AG08395 (cell line): ENCODE results near the gene GPR27.

Experiments
- DNase-seq: peaks from one replicate; pipeline ENCODE4 v3.0.0; 2012; ENCODE audit warnings: mixed read lengths, low spot score

The GPR27 gene, protein sequence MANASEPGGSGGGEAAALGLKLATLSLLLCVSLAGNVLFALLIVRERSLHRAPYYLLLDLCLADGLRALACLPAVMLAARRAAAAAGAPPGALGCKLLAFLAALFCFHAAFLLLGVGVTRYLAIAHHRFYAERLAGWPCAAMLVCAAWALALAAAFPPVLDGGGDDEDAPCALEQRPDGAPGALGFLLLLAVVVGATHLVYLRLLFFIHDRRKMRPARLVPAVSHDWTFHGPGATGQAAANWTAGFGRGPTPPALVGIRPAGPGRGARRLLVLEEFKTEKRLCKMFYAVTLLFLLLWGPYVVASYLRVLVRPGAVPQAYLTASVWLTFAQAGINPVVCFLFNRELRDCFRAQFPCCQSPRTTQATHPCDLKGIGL

GRCh38 chr3:71753701-71754609 is at the start of gene GPR27:
Gene GPR27, plus strand, starts transcription at chr3:71753855. Its CDS starts 195 bp downstream, at chr3:71754050.
- DNase-seq = peak; percentile 40

- DNase-seq = no peak
Observed at GRCh38 chr3:71704915-71705314, 48.7 kb upstream of the GPR27 start.

- no peak for DNase-seq
Observed at GRCh38 chr3:71705681-71706080, 48.0 kb upstream of the GPR27 start.

DNA sequence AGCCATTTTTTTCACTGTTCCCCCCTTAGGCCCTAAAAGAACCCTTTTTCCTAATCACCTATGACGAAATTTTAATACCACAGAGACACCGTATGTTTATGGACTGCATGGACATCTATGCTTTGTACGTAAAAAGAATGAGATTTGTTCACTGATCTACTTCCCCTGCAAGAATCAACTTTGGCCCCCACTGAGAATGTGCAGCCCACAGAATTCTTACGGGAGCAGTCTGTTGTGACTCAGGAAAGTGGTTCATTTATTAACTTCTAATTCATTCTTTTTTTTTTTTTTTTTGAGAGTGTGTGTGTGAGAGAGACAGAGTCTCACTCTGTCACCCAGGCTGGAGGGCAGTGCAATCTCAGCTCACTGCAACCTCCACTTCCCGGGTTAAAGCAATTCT is 46.1 kb upstream of the GPR27 start:
- no peak for DNase-seq

- no peak for DNase-seq
Observed at GRCh38 chr3:71708476-71709105, 45.1 kb upstream of the GPR27 start.

DNA sequence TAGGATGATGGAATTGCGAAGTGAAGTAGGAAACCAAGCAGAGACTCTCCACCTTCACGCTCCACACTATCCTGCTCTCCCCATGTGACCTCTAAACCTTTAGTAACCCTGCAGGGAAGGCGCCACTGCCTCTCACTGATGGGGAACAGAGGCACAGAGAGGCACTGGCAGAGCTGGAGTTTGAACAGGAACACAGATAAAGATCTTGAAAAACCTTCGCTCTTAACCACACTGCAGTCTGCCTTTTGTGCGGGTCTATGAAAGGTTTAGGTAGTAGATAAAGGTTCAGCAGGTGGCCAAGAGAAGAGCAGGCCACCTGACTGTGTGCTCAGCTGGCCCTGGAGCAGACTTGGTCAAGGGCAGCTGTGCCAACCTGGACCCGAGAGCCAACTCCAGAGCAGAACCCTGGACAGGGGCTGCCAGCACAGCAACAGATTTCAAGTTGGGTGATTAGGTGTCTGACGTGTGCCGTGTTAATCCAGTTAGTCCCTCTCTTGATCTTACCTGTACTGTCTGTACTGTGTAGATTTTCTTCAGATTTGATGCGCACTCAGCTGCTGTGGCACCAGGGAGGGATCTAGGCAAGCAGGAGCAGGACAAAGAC is 43.6 kb upstream of the GPR27 start:
- no peak for DNase-seq

DNA sequence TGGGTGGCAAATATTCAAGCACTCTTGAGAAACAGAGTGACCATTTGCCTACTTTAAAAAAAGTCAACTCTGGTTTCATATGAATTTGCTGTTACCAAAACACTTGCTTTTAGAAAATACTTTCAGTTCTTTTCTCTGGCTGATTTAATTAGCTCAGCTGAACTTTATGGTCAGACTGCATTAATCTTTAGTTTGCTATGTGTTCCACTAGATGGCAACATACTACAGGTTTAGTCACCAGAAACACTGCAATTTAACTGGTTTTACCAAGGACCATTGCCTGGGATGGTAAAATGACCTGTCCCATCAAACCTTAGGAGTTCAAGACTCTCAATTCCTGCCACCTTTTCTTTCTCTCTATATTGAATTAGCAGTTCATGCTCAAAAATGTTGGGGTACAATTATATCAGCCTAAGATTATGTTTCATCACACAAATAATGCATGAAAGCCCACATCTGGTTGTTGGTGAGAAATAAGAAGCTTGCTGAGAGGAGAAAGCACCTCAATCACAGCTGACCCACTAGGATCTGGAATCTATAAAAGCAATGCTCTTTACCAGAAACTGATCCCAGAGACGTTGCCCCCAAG is 42.7 kb upstream of the GPR27 start:
- DNase-seq = peak; percentile 85

GRCh38 chr3:71713041-71713440 is 40.6 kb upstream of the GPR27 start:
- DNase-seq = no peak

DNA sequence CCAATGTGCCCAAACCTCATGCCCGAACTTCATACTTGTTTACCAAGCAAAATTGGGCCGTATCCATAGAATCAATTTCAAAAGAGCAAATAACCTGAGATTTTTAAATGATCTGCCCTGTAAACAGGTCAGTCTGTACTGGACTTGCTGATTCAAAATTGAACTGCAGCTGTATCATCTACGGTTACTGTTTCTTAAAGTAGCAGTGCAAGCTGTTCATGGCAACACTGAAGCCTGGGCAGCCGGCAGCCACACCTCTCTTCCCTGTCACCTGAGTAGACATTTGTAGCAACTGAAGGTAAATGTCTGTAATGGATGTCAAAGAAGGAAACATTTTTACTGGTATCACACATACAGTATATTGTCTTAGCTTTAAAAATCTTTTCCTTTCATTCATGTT is 39.1 kb upstream of the GPR27 start:
- DNase-seq = no peak

DNA sequence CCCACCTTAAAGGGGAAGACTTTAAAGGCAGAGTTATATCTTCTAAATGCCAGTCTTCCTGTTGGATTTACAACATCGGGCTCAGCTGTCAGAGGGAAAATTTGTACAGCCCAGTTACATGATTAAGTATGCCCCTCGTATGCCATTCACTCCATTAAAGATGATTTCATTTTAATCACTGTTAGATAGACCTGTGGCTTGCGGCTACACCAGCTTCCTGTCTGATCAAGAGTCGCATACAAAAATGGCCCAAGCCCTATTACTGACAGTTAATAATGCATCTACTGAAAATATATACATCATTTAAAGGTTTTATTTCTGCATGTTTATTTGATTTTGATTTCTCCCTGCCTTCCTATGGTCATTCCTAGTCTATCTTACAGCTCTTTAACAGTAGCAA is 35.6 kb upstream of the GPR27 start:
- no peak for DNase-seq

DNA sequence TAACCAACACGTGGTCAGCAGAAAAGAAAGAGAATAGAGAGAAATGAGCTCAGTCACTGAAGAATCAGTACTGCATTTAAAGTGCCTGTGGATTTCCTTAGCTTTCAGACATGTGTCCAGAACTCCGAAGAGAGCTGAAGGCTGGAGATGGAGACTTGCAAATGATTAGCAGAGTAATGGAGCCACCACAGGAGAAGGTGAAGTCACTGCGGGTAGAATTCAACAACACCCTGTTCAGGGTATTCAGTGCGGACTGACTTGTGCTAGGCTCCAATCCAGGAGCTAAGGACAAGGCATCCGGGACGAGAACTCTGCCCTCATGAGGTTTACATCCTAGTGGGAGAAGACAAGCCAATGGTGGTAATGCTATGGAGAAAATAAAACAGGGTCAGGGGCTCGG is 32.7 kb upstream of the GPR27 start:
- DNase-seq = no peak

- no peak for DNase-seq
Observed at GRCh38 chr3:71721651-71722157, 32.0 kb upstream of the GPR27 start.

- no peak for DNase-seq
Observed at GRCh38 chr3:71722693-71723092, 31.0 kb upstream of the GPR27 start.

GRCh38 chr3:71723452-71724170 is 30.0 kb upstream of the GPR27 start:
- DNase-seq = no peak

DNA sequence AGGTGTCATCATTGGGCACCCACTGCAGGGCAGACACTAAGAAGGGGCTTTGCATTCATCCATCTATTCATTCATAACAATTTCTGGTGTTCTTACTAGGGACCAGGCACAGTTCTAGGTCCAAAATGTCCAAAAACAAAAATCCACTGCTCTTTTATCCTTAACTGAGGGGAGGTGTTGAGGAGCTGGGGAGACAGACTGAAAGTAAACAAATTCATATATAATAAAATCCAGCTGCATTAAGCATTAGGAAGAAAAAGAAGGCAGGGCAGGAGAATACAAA is 29.5 kb upstream of the GPR27 start:
- DNase-seq = no peak

DNA sequence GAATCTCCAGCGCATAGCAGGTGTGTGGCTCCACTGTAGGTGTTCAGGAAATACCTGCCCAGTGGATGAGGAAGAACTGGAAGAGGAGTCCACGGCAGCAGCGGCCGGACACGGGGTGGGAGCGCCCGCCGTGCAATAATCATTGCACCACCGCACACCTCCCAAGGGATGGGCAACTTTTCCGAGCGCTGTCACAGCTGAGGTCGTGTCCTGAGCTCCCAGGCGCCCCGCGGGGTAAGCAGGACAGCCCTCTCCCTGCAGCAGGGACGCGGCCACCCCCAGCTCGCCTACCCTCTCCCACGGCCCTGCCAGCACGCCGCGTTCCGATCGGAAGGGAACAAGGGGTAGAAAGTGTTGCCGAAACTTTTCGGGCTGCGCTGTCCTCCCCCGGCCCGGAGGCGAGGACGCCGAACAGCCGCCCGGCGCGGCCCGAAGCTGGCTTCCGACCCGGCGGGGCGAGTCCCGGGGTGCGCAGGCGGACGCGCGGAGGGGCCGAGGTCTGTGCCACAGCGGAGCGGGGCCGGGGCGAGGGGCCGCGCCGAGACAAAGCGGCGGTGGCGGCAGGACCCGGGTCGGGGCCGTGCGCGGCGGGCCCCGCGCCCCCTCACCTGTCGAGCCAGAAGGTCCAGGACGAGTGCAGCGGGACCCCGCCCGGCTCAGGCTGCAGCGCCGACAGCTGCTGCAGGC is 28.9 kb upstream of the GPR27 start:
- peak; percentile 47 for DNase-seq

- peak; percentile 81 for DNase-seq
Observed at GRCh38 chr3:71725271-71725991, 28.2 kb upstream of the GPR27 start, which contains the start of gene EIF4E3. Gene EIF4E3, minus strand, starts transcription at chr3:71725402. Its CDS starts 35 bp downstream, at chr3:71725367.

DNA sequence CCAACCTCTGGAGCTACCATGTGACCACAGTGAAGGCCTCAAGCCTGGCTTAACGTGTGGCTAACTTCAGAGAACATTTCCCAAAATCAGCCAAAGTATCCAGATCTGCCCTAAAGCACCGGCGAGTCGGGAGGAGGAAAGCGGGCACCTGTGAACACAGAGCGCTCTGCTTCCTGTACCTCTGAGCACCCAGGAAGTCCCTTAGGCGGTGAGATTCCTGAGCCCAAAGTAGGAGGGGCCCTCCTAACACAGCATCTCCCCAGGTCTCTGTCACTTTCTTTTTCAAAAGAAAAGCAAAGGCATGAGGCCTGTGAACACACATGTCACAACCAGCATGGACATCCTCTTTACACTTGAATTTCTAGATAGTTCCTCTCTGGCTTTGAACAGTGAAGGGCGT is 27.5 kb upstream of the GPR27 start:
- DNase-seq = no peak

DNA sequence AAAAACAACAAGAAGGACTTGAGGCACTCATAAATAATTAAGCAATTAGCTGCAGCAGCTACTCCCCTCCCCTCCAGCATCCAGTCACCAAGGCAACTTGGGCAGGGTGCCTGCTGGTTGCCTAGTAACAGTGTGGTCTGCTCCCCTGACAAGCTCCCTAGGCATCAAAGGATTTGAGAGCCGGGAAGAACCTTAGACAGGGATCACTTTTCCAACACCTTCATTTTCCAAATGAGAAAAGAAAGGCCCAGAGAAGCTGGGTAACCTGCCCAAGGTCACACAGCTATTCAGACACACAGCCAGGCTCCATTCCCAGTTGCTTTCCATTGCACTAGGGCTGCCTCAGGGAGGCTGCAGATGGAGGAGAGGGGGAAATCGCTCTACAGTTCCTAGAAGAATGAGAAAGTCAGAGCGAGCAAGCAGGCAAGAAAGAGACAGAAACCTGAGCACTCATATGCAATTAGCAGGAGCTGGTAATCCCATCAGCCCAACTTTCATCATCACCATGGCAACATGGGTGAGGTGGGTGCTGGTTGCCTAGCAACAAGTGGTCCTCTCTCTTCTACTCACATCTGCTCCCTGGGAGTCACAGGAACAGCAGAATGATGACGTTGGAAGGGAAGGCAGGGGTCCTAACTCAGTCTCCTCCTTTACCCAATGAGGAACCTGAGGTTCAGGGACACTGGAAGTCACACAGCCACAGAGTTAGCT is 24.9 kb upstream of the GPR27 start:
- DNase-seq = no peak
